HEK293 (cell line): ENCODE data around the gene SCO1.

Experiments used
- CTCF ChIP-seq: fragments of 450-650 bp; formaldehyde crosslinking; IDR thresholded peaks from 2 replicates; pipeline ENCODE4 v1.5.1; 2016; ENCODE audit warnings: missing biosample characterization, missing genetic modification characterization
- KLF16 ChIP-seq: fragments of 450-650 bp; formaldehyde crosslinking; IDR thresholded peaks from 2 replicates; pipeline ENCODE4 v1.5.1; 2017; ENCODE audit warnings: missing biosample characterization, missing genetic modification characterization
- MZF1 ChIP-seq: fragments of 450-650 bp; formaldehyde crosslinking; IDR thresholded peaks from 2 replicates; pipeline ENCODE4 v1.5.1; 2017; ENCODE audit warnings: missing biosample characterization, missing genetic modification characterization, borderline replicate concordance
- PBX3 ChIP-seq: sonication (generic); formaldehyde crosslinking; IDR thresholded peaks from 2 replicates; pipeline ENCODE4 v1.8.1; 2022; ENCODE audit warnings: mild to moderate bottlenecking, moderate library complexity, missing genetic modification reagents
- TCF7L2 ChIP-seq: IDR thresholded peaks from 2 replicates; pipeline ENCODE4 v1.6.1; 2011; ENCODE audit warnings: low read depth, mild to moderate bottlenecking, inconsistent platforms, low read length, moderate library complexity, borderline replicate concordance
- ZNF138 ChIP-seq: fragments of 450-650 bp; formaldehyde crosslinking; IDR thresholded peaks from 2 replicates; pipeline ENCODE4 v1.5.1; 2016; ENCODE audit warnings: missing biosample characterization, missing genetic modification characterization, borderline replicate concordance
- ZNF16 ChIP-seq: fragments of 450-650 bp; formaldehyde crosslinking; IDR thresholded peaks from 2 replicates; pipeline ENCODE4 v1.5.1; 2016; ENCODE audit warnings: low read depth, missing biosample characterization, missing genetic modification characterization
- ZNF2 ChIP-seq: fragments of 450-650 bp; formaldehyde crosslinking; IDR thresholded peaks from 2 replicates; pipeline ENCODE4 v1.5.1; 2016; ENCODE audit warnings: missing biosample characterization, missing genetic modification characterization
- ZNF23 ChIP-seq: fragments of 450-650 bp; formaldehyde crosslinking; IDR thresholded peaks from 2 replicates; pipeline ENCODE4 v1.5.1; 2016; ENCODE audit warnings: missing biosample characterization, missing genetic modification characterization, borderline replicate concordance
- ZNF449 ChIP-seq: fragments of 450-650 bp; formaldehyde crosslinking; IDR thresholded peaks from 2 replicates; pipeline ENCODE4 v1.5.1; 2017; ENCODE audit warnings: missing biosample characterization, mild to moderate bottlenecking, missing genetic modification characterization, moderate library complexity
- ZNF48 ChIP-seq: fragments of 450-650 bp; formaldehyde crosslinking; IDR thresholded peaks from 2 replicates; pipeline ENCODE4 v1.5.1; 2016; ENCODE audit warnings: missing biosample characterization, missing genetic modification characterization
- ZNF518A ChIP-seq: fragments of 450-650 bp; formaldehyde crosslinking; conservative IDR thresholded peaks from 2 replicates; pipeline ENCODE4 v1.5.1; 2016; ENCODE audit warnings: low read depth, missing biosample characterization, missing genetic modification characterization
- ZNF791 ChIP-seq: fragments of 450-650 bp; formaldehyde crosslinking; IDR thresholded peaks from 2 replicates; pipeline ENCODE4 v1.5.1; 2016; ENCODE audit warnings: missing biosample characterization, missing genetic modification characterization

GRCh38 chr17:10661437-10661836 lies 35.9 kb downstream of the SCO1 start:
- TF ChIP-seq ZNF2 = no peak
- TF ChIP-seq CTCF = no peak
- TF ChIP-seq MZF1 = no peak
- no peak for TF ChIP-seq ZNF23
- no peak for TF ChIP-seq ZNF791 (tag by site-specific recombination)
- no peak for TF ChIP-seq ZNF16 (tag by site-specific recombination)
- TF ChIP-seq TCF7L2 = no peak
- TF ChIP-seq KLF16 = no peak
- TF ChIP-seq ZNF449 (tag by site-specific recombination) = no peak
- no peak for TF ChIP-seq PBX3 (CRISPR knock-in tag)
- TF ChIP-seq ZNF518A (tag by site-specific recombination) = no peak
- TF ChIP-seq ZNF138 (tag by site-specific recombination) = no peak
- TF ChIP-seq ZNF48 (tag by site-specific recombination) = no peak
